Measurements from ENCODE around the gene TLR6.
A peak's percentile ranks its signal among the peaks of the same experiment; 100 is the strongest.

The TLR6 gene

GRCh38 chr4:38787693-38788092 lies 68.9 kb downstream of the TLR6 start:
- H3K4me3 ChIP-seq (replicated peaks; ENCODE audit: insufficient read depth, low read length), result no peak overlapping the region
- H3K27me3 ChIP-seq (ENCODE audit: insufficient read depth, poor library complexity, severe bottlenecking), result no peaks in the 10 kb centered on the region
- H3K27ac ChIP-seq (replicated peaks), result no peak overlapping the region
- no peak for DNase-seq (ENCODE audit: low read depth in 1 of 2, low spot score in 1 of 2)
- no peak for TF ChIP-seq GABPA (IDR thresholded peaks at IDR 0.05; ENCODE audit: low read depth)
- TF ChIP-seq CTCF (IDR thresholded peaks at IDR 0.05; ENCODE audit: insufficient read depth, low read length), result no peak
- no peak for TF ChIP-seq REST (IDR thresholded peaks at IDR 0.05; ENCODE audit: insufficient replicate concordance, low read depth)
- TF ChIP-seq POLR2AphosphoS5 (IDR thresholded peaks at IDR 0.05; ENCODE audit: low read depth), result no peak

GRCh38 chr4:38785901-38786402 lies 70.7 kb downstream of the TLR6 start:
- Histone ChIP-seq H3K27ac (replicated peaks) (peak overlapping the region; percentile 39), H3K4me3 (replicated peaks; ENCODE audit: insufficient read depth, low read length) (no peak overlapping the region), H3K27me3 (ENCODE audit: insufficient read depth, poor library complexity, severe bottlenecking) (no peaks in the 10 kb centered on the region)
- TF ChIP-seq GABPA (IDR thresholded peaks at IDR 0.05; ENCODE audit: low read depth) (no peak), POLR2AphosphoS5 (IDR thresholded peaks at IDR 0.05; ENCODE audit: low read depth) (peak; percentile 24; the same call in 1 of the 2 replicates), CTCF (IDR thresholded peaks at IDR 0.05; ENCODE audit: insufficient read depth, low read length) (no peak), REST (IDR thresholded peaks at IDR 0.05; ENCODE audit: insufficient replicate concordance, low read depth) (no peak), SPI1 (IDR thresholded peaks at IDR 0.05; ENCODE audit: borderline replicate concordance, low read depth) (peak; percentile 76)
- DNase-seq (ENCODE audit: low read depth in 1 of 2, low spot score in 1 of 2), result peak; percentile 68 to 78

- Histone ChIP-seq H3K4me3 (replicated peaks; ENCODE audit: insufficient read depth, low read length) (no peak overlapping the region), H3K27ac (replicated peaks) (no peak overlapping the region)
- peak in 1 of 2 experiments; percentile 80 for DNase-seq (ENCODE audit: low read depth in 1 of 2, low spot score in 1 of 2)
Observed at GRCh38 chr4:38785041-38785790, 71.4 kb downstream of the TLR6 start.

More at GRCh38 chr4:38785041-38785790, 71.4 kb downstream of the TLR6 start:
- no peak for TF ChIP-seq SPI1 (IDR thresholded peaks at IDR 0.05; ENCODE audit: borderline replicate concordance, low read depth)
- TF ChIP-seq REST (IDR thresholded peaks at IDR 0.05; ENCODE audit: insufficient replicate concordance, low read depth), result no peak
- no peak for TF ChIP-seq CTCF (IDR thresholded peaks at IDR 0.05; ENCODE audit: insufficient read depth, low read length)
- TF ChIP-seq GABPA (IDR thresholded peaks at IDR 0.05; ENCODE audit: low read depth), result no peak
- no peak for TF ChIP-seq POLR2AphosphoS5 (IDR thresholded peaks at IDR 0.05; ENCODE audit: low read depth)
- H3K27me3 ChIP-seq (ENCODE audit: insufficient read depth, poor library complexity, severe bottlenecking), result no peaks in the 10 kb centered on the region

Data from HL-60 (cell line).